GM18858 (cell line): Measurements from ENCODE around the gene CCDC15.
"Not testable (repeated sequence)": the region's sequence is repeated elsewhere in the genome, so short reads cannot be mapped to it uniquely, and the experiment has no call there.

Source experiments
- ATAC-seq: cut with Tn5 transposase; IDR thresholded peaks from one replicate; pipeline ENCODE4 v1.9.1; 2021; ENCODE audit not compliant: unreplicated experiment

The CCDC15 gene

GRCh38 chr11:124988063-124988462 lies 34.1 kb downstream of the CCDC15 start:
- ATAC-seq, result no peak

- no peak for ATAC-seq
Measured at GRCh38 chr11:125001079-125001778, 47.2 kb downstream of the CCDC15 start.

- no peak for ATAC-seq
Measured at GRCh38 chr11:125001849-125002248, 47.8 kb downstream of the CCDC15 start.

GRCh38 chr11:125005491-125005890 lies 51.5 kb downstream of the CCDC15 start:
- no peak for ATAC-seq

GRCh38 chr11:125016413-125016812 lies 62.4 kb downstream of the CCDC15 start:
- no peak for ATAC-seq

GRCh38 chr11:125020342-125020741 lies 66.3 kb downstream of the CCDC15 start:
- no peak for ATAC-seq

- no peak for ATAC-seq
Measured at GRCh38 chr11:125022551-125022950, 68.5 kb downstream of the CCDC15 start.

GRCh38 chr11:125025968-125026367 lies 72.0 kb downstream of the CCDC15 start:
- ATAC-seq, result no peak

GRCh38 chr11:125029431-125029830 lies 75.4 kb downstream of the CCDC15 start:
- not testable (repeated sequence) for ATAC-seq

- ATAC-seq, result no peak
Measured at GRCh38 chr11:125036933-125037332, 82.9 kb downstream of the CCDC15 start.

GRCh38 chr11:125049164-125049792 lies 95.3 kb downstream of the CCDC15 start:
- ATAC-seq, result no peak

GRCh38 chr11:125052047-125052446 lies 98.0 kb downstream of the CCDC15 start:
- ATAC-seq, result no peak

GRCh38 chr11:125053167-125053566 lies 99.2 kb downstream of the CCDC15 start:
- ATAC-seq, result no peak

GRCh38 chr11:125055107-125055715 lies 101.2 kb downstream of the CCDC15 start:
- ATAC-seq, result no peak

- not testable (repeated sequence) for ATAC-seq
Measured at GRCh38 chr11:125056111-125056510, 102.1 kb downstream of the CCDC15 start.

GRCh38 chr11:125056931-125057692 lies 103.1 kb downstream of the CCDC15 start:
- ATAC-seq, result no peak

GRCh38 chr11:125057693-125058016 lies 103.7 kb downstream of the CCDC15 start:
- no peak for ATAC-seq

- no peak for ATAC-seq
Measured at GRCh38 chr11:125061281-125061680, 107.3 kb downstream of the CCDC15 start.

- no peak for ATAC-seq
Measured at GRCh38 chr11:125062218-125062930, 108.4 kb downstream of the CCDC15 start.

GRCh38 chr11:125062931-125063428 lies 109.0 kb downstream of the CCDC15 start, which contains the start of gene SLC37A2:
TSS of gene SLC37A2 (plus strand) at chr11:125063305. CDS start at chr11:125063368, 63 bp downstream.
- peak; percentile 84 for ATAC-seq
